HG02852 (cell line): ENCODE results near the gene AFTPH.
A peak's percentile ranks its signal among the peaks of the same experiment; 100 is the strongest.

Experiments
- ATAC-seq: cut with Tn5 transposase; IDR thresholded peaks from one replicate; pipeline ENCODE4 v1.9.1; 2021; ENCODE audit warnings: mild to moderate bottlenecking, moderate library complexity; ENCODE audit not compliant: unreplicated experiment

The AFTPH gene, protein sequence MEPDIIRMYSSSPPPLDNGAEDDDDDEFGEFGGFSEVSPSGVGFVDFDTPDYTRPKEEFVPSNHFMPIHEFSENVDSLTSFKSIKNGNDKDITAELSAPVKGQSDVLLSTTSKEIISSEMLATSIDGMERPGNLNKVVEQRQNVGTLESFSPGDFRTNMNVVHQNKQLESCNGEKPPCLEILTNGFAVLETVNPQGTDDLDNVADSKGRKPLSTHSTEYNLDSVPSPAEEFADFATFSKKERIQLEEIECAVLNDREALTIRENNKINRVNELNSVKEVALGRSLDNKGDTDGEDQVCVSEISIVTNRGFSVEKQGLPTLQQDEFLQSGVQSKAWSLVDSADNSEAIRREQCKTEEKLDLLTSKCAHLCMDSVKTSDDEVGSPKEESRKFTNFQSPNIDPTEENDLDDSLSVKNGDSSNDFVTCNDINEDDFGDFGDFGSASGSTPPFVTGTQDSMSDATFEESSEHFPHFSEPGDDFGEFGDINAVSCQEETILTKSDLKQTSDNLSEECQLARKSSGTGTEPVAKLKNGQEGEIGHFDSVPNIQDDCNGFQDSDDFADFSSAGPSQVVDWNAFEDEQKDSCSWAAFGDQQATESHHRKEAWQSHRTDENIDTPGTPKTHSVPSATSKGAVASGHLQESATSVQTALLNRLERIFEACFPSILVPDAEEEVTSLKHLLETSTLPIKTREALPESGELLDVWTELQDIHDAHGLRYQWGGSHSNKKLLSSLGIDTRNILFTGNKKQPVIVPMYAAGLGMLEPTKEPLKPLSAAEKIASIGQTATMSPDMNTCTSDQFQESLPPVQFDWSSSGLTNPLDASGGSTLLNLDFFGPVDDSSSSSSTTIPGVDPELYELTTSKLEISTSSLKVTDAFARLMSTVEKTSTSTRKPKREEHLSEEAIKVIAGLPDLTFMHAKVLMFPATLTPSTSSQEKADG

DNA sequence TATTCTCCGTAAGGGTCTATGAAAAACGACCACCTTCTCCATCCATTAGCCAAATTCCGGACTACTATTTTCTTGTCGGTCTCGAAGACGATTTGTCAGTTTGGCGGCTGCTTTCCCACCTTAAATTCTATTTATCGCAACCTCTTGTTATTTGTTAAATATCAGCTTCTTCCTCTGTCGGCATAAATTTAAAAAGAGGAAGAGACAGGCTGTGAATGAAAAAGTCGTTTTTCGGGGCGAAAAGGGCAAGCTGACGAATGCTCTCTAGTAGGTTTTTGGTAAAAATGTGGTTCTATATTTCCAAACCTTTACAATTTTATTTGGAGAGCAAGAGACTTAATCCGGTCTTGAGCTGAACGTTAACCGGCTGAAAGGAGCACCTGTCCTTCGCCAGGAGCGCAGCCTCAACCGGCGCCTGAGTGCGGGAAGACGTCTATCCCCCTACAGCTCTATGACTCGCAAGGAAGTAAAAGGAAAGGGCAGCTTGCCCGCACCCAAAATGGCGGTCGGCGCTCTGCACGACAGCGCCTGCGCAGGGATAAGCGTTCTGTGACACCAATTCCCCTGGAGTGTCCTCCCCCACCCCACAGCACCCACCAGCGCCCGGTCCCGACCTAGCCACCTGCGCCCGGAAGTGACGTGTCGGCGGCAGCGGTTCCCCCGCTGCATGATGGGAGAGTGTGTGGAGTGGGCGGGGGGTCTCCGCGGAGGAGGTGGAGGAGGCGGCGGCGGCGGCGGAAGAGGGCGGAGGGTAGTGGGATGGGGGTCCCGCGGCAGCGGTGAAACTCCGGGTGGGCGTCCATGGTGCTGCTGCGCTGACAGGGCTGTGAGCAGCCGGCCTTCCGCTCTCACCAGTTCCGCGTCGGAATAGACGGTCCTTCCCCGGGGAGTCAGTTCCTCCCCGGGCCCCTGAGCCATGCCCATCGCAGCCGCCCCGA is at the start of gene AFTPH:
TSS of gene AFTPH (plus strand) at position 663 of the 938 bp plus-strand sequence. CDS start 27,147 bp downstream, outside the sequence.
- ATAC-seq: peak; percentile 88

DNA sequence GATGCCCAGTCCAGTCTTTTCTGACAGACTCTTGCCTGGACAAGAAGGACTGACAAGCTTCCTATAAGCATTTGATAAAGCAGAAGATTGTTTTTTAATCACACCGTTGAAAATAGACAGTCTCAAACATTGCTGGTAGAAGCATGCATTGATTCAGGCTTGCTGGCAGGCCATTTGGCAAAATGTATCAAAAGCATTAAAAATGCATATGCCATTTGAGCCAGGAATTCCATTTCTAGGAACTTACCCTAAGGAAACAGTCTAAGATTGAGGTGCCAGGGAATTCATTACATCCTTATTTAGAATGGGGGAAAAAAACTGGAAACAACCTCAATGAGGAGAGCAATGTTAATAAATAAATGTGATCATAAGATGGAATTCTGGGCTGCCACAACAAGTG is 49.5 kb upstream of the AFTPH start:
- no peak for ATAC-seq

DNA sequence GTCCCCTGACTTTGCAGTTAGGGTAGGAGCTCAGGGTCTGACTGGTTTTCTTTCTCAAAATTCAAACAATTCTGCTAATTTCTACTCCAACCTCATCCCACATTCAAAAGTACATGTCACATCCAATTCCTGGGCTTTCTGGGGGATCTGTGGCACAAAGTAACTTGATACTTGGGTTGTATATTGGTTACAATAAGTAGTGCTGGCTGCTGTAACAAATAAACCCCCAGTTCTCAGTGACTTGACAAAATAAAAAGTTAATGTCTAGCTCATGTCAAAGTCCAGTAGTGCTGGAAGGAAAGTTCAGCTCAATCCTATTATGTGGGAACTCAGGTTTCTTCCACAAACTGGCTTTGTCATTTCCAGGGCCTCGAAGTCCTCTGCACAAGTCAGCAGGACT is 47.1 kb upstream of the AFTPH start:
- ATAC-seq: no peak

DNA sequence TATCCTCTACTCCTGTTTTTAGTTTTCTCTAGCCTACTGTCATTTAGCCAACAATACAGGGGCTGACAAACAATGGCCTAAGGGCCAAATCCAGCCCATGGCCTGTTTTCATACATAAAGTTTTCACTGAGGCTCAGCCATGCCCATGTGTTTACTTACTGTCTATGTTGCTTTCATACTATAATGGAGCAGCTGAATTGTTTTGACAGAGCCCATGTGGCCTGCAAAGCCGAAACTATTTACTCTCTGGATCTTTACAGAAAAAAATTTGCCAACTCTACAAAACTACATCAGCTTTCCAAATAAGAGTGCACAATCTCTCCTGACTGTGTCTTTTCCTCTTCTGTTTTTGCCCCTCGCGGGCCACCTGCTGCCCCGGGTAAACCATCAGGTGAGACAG is 46.1 kb upstream of the AFTPH start:
- ATAC-seq: no peak

DNA sequence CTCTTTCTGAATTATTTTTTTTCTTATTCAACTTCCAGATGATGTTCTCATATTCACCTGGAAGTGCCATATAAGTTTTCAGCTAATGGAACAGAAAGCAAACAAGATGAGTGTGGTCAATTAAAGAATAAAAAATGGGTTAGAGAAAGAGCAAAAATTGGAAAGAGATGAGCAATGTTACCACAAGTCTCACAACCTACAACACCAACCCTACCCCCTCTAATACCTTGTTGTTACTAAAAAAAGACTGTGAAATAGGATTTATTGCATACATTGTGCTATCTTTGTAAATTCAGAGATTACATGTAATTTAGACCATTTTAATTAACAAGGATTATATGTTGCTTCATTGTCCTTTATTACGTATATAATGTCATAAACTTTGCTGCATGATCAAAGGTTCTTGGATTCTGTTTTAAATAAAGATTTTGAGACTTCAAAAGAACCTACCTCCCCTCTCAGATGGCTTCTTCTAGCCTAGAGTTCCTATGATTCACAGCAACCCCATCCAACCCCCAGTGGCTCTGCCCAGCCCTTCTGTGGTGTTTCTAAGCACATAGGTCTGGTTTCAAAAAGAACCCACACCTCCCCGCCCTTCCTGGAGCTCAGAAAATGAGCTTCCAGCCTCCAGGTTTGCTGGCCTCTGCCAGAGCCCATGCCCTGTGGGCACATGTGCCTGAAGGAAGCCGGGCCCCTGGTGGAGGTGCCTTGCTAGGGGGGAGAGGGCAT is 45.5 kb upstream of the AFTPH start:
- no peak for ATAC-seq

DNA sequence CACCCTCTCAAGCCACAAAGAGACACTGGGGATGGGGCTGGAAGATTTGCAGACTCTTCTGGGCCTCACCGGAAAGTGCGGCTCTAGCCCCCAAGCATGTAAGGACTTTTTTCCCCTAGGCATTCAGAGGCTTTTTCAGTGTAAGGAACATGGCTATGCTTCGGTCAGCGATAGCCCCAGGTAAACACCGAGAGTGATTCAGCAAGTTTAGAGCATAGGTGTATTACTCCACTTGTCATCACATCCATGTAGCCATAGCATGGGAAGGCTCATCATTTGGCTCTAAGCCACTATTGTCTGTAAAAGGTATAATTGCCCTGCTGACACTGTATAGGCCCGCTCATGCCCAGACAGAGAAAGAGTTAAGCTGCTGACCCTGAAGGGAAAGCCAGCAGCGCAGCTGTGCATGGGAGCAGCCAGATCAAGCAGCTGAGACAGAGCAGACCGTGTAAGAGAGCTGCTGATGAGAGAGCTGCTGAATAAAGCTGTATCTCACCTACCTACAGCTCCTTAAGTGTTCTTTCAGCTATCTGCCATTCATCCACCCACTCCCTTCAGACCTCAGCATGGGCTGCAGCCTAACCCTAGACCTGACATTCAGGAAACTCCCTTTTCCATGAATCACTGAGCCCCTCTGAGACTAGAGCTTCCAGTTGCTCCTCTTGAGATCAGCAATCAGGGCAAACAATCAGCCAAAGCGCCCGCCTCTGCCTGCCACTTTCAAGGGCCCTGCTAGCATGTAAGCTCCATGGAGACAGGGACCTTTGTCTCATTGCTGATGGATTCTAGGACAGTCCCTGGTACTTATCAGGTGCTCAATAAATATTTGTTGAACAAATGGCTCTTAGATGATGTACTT is 44.6 kb upstream of the AFTPH start:
- no peak for ATAC-seq

DNA sequence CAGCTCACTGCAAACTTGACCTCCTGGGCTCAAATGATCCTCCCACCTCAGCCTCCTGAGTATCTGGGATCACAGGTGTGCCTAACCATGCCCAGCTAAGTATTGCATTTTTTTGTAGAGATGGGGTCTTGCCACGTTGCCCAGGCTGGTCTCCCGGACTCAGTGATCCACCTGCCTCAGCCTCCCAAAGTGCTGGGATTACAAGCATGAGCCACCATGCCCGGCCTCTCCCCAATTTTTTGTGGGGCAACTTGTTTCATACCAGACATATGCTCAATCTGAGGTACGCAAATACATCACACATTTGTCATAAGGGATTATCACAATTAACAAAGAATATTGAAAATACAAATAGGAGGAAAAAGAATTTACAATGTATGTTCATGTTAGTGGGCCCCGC is 42.5 kb upstream of the AFTPH start:
- no peak for ATAC-seq

DNA sequence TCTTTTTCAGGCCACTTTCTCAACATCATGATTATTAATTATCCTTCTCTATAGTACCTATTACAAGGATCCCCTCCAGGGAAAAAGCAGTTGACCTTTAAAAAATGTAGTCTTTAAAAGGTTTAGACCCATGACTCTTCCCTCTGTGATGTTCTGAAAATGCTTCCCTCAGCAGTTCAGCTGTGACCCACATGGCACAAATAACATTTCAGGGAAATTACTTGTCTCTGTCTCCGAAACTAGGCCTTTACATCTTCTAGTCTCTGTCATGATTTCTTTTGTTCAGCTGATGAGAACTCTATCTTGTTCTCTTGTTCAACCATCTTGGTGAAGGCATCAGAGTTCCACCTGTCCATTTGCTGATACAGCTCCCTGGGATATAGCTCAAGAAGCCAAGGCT is 41.9 kb upstream of the AFTPH start:
- ATAC-seq: no peak

DNA sequence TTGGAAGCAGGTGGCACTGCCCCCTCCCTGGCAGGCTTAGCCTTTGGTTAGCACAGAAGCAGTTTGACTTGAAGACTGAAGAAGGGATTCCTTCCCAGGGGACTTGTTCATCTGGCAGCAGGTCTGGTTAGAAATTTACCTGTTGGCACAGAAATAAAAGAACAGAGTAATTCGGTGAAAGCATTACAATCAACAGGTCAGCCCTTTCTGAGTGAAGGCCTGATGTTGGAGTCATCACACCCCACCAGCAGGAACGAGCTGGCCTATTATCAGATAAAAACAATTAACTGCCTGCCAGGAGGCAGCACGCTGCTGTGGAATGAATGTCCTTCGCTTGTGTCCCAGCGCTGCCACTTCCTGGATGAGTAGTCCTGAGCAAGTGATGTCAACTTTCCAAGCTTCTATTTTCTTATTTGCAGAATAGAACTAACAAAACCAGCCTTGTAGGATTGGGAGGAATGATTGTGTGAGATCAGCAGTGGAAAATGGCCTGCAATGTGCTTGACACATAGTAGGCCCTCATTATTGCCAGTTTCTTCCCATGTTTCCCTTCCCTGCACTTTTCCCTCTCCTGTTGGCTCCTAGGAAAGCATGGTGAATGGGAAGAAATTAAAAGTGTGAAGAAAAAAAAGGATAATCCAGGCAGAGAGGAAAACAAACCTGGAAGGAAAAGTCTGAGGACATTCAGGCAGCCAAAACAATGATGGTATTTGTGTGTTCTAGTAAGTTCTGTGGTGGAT is 41.2 kb upstream of the AFTPH start:
- no peak for ATAC-seq

DNA sequence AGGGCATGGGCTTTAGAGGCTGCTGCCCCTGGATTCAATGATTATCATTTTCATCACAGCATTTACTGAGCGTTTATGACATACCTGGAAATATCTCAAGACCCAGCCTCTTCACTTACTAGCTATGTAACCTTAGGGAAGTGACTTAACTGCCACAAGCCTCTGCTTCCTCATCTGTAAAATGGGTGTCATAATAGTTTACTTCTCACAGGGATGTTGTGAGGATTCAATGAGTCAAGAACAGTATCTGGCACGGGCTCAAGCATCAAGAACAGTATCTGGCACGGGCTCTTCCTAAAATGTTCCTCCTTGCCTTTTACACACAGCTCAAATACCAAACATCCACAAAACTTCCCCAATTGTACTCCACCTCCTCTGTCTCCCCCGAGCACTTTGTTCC is 38.8 kb upstream of the AFTPH start:
- ATAC-seq: no peak

DNA sequence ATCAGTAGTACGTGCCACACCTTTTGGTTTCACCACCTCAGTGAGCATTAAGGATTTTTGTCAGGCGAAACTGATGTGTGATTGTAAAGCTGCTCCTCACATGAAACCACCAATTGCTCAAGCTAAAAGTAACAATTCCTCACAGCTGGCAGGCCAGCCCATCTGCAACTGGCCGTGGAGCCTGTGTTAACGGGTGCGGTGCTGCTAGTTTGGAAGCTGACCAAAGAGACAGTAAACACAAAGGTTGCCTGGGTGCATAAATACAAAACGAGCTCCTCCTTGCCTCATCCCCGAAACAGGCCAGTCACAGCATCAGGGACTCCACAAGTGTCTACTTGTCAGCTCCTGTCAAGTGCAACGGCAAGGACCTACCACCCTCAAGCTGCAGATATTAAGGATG is 38.2 kb upstream of the AFTPH start:
- no peak for ATAC-seq

DNA sequence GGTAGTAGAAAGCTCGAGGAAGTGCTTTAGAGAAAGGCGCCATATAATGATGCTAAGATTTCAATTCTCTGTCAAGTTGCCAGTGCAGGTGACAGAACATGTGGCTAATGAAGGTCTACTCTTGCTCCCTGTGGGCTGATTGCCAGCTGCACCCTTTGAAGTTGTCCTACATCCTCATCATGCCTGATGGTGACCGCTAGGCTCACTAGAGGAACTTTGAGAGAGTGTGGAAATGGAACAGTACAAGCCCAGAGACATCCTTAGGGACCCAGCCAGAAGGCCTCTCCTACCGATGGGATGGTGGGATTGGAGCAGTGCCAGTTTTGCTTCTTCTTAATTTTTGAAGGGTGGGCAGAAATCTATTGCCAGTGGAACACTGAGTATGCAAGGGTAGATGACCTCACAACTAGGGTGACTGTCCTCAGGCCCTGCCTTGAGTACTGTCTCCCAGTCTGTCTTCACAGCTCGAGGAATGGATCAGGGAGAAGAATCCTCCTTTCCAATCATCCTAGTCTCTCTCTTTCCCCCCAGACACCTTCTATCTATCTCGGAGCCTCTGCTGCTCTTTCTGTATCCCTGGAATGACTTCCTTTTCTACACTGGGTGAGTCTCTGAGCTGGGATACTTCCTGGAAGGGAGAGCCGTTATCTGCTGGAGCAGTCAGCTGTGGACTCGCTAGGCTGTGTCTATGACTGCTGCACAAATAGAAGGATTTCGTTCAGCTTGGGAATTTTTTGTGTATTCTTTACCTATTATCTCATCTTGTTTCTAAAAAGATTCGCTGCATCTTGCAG is 36.7 kb upstream of the AFTPH start:
- no peak for ATAC-seq

DNA sequence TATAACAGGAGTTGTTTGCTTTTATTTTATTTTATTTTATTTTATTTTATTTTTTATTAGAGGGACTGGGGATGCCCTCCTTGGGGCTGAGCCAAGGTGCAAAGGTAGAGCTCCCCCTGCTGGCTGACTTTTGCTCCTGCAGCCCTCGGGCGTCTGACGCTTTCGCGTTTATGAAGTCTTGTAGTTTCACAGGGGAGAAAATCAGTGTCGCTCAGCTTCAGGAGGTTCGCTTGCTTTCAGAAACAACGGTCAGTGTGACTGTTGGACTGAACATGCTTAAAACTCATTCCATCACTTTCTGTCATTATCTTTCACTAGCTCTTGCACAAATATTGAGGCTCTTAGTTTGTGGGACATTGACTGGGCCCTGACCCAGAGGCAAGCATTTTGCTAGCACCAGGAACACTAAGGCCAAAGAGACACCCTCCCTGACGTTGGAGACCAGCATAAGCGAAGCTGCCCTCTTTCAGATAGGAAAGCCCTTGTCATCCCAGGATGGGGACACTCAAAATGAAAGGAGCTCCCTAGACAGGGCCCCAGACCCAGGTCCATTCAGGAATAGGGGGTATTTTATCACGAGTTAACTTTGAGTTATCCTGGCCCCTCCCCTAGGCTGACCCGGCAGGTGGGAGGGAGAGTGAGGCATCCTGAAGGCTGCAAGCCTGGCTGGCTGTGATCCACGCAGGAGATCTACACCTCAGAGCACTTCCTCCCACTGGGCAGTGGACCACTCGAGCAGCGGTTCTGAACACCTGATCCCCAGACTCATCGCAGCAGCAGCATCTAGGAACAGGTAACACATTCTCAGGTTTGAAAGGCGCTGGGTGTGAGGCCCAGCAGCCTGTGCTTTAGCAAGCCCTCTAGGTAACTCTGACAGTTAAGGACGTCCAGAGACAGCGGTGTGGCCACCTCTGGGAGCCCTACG is 35.8 kb upstream of the AFTPH start:
- ATAC-seq: no peak

DNA sequence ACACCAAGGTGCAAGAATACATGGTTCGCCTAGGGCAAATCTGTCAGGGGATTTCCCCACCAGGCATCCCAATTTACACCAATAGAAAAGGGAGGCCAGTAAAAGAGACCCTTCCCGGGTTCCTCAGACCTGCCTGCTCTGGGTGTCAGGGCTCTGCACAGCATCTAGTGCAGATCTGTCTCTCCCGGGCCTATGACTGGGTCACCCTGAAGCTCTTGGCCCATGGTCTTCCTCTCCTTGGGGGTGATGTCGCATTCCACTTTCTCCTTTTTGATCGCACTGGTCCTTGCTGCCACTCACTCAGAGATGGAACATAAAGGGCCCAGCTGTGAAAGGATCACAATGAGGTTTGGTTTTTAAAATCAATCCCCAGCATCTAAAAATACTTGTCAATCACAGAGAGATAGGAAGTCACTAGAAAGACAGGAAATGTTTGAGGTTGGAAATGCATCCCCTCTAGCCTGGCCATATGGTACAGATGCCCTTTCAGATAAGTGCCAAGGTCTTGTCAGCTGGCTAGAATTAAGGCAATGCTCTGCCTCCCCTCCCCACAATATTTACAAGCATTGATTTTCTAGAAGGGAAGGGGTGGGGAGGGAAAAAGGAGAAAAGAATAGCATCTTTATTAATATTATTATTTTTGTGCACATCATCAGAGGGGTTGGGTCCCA is 34.9 kb upstream of the AFTPH start:
- ATAC-seq: no peak

DNA sequence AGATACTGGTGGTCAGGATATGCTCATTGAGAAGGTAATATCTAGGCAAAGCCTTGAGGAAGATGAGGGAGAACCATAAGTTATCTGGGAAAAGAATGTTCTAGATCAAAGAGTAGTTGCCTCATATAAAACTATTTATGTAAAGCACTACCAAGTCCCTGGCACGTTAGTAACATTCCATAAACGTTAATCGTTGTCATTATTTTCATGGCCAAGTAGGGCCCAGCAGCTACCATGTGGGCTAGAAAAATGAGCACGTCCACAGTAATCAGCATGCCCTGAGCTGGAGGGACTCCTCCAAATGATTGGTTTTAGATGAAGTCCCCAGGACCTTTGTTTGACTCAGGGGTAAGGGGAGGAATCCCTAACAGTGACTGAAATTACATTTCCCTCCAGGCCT is 32.7 kb upstream of the AFTPH start:
- no peak for ATAC-seq

DNA sequence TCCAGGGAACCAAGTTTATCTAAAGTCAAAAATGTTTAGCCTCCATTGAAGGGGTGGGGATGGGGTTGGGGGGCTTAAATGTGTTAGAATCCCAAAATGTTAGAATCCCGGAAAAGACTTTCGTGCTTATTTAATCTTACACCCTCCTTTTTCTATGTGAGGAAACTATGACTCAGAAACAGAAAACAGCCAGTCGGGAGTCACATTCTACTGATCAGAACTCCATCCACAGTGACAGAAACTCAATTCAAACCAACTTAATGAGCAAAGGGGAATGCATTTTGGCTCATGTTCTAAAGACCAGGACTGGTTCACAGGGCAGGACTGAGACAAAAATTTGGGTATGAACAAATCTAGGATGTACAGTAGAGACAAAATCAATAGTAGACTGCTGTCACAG is 31.9 kb upstream of the AFTPH start:
- no peak for ATAC-seq
